ENCODE measurements around the gene LRMDA. TPM values are rescaled to one million over a fixed set of nuclear protein-coding genes. Genes with fewer than 3 reads are reported as not detected.

LRMDA gene
- total RNA-seq, 3 donors from 2014 or later: not detected

- no peaks in the 10 kb centered on the region for H3K36me3 Mint-ChIP-seq (ENCODE audit: insufficient read depth)
- H3K4me1 Mint-ChIP-seq (ENCODE audit: low read depth): no peaks in the 10 kb centered on the region
- H3K4me3 Mint-ChIP-seq: no peak overlapping the region
- no peaks in the 10 kb centered on the region for H3K9me3 Mint-ChIP-seq
- no peak for ATAC-seq
- no peak for DNase-seq
- no peaks in the 10 kb centered on the region for H3K27me3 Mint-ChIP-seq (ENCODE audit: low read depth)
These were observed 866.4 kb downstream of the LRMDA start for GRCh38 chr10:76297780-76298281.

- DNase-seq: no peak
- Mint-ChIP-seq H3K4me1 (ENCODE audit: low read depth) (no peaks in the 10 kb centered on the region), H3K36me3 (ENCODE audit: insufficient read depth) (no peaks in the 10 kb centered on the region), H3K4me3 (no peak overlapping the region), H3K27me3 (ENCODE audit: low read depth) (no peaks in the 10 kb centered on the region), H3K9me3 (no peaks in the 10 kb centered on the region)
- no peak for ATAC-seq
These were observed 866.9 kb downstream of the LRMDA start for GRCh38 chr10:76298329-76298728.

- Mint-ChIP-seq H3K27me3 (ENCODE audit: low read depth) (no peaks in the 10 kb centered on the region), H3K4me1 (ENCODE audit: low read depth) (no peaks in the 10 kb centered on the region), H3K4me3 (no peak overlapping the region), H3K36me3 (ENCODE audit: insufficient read depth) (no peaks in the 10 kb centered on the region), H3K9me3 (no peaks in the 10 kb centered on the region)
- ATAC-seq (no peak), DNase-seq (no peak)
These were observed 868.1 kb downstream of the LRMDA start for GRCh38 chr10:76299501-76299900.

GRCh38 chr10:76301211-76301610, 869.8 kb downstream of the LRMDA start:
- ATAC-seq (no peak), DNase-seq (no peak)
- H3K27me3 Mint-ChIP-seq (ENCODE audit: low read depth): no peaks in the 10 kb centered on the region
- H3K36me3 Mint-ChIP-seq (ENCODE audit: insufficient read depth): no peaks in the 10 kb centered on the region
- H3K9me3 Mint-ChIP-seq: no peaks in the 10 kb centered on the region
- no peaks in the 10 kb centered on the region for H3K4me1 Mint-ChIP-seq (ENCODE audit: low read depth)
- H3K4me3 Mint-ChIP-seq: no peak overlapping the region

GRCh38 chr10:76301950-76302349, 870.5 kb downstream of the LRMDA start:
- no peak overlapping the region for H3K4me3 Mint-ChIP-seq
- no peaks in the 10 kb centered on the region for H3K36me3 Mint-ChIP-seq (ENCODE audit: insufficient read depth)
- no peak for ATAC-seq
- H3K4me1 Mint-ChIP-seq (ENCODE audit: low read depth): no peaks in the 10 kb centered on the region
- no peak for DNase-seq
- H3K9me3 Mint-ChIP-seq: no peaks in the 10 kb centered on the region
- H3K27me3 Mint-ChIP-seq (ENCODE audit: low read depth): no peaks in the 10 kb centered on the region

GRCh38 chr10:76302481-76302880, 871.1 kb downstream of the LRMDA start:
- no peak for ATAC-seq
- Mint-ChIP-seq H3K27me3 (ENCODE audit: low read depth) (no peaks in the 10 kb centered on the region), H3K4me3 (no peak overlapping the region)

GRCh38 chr10:76302961-76303630, 871.7 kb downstream of the LRMDA start:
- H3K4me3 Mint-ChIP-seq: no peak overlapping the region
- no peaks in the 10 kb centered on the region for H3K27me3 Mint-ChIP-seq (ENCODE audit: low read depth)
- H3K4me1 Mint-ChIP-seq (ENCODE audit: low read depth): no peaks in the 10 kb centered on the region
- DNase-seq: no peak
- H3K9me3 Mint-ChIP-seq: no peaks in the 10 kb centered on the region
- ATAC-seq: no peak
- H3K36me3 Mint-ChIP-seq (ENCODE audit: insufficient read depth): no peaks in the 10 kb centered on the region

More at GRCh38 chr10:76302481-76302880, 871.1 kb downstream of the LRMDA start:
- no peak for DNase-seq
- no peaks in the 10 kb centered on the region for H3K4me1 Mint-ChIP-seq (ENCODE audit: low read depth)
- H3K36me3 Mint-ChIP-seq (ENCODE audit: insufficient read depth): no peaks in the 10 kb centered on the region
- H3K9me3 Mint-ChIP-seq: no peaks in the 10 kb centered on the region

GRCh38 chr10:76303682-76304316, 872.4 kb downstream of the LRMDA start:
- peak; percentile 15 for DNase-seq
- no peaks in the 10 kb centered on the region for H3K36me3 Mint-ChIP-seq (ENCODE audit: insufficient read depth)
- H3K27me3 Mint-ChIP-seq (ENCODE audit: low read depth): no peaks in the 10 kb centered on the region
- H3K4me1 Mint-ChIP-seq (ENCODE audit: low read depth): no peaks in the 10 kb centered on the region
- ATAC-seq: no peak
- H3K4me3 Mint-ChIP-seq: no peak overlapping the region
- no peaks in the 10 kb centered on the region for H3K9me3 Mint-ChIP-seq

- no peaks in the 10 kb centered on the region for H3K27me3 Mint-ChIP-seq (ENCODE audit: low read depth)
- DNase-seq (no peak), ATAC-seq (no peak)
- no peak overlapping the region for H3K4me3 Mint-ChIP-seq
- no peaks in the 10 kb centered on the region for H3K36me3 Mint-ChIP-seq (ENCODE audit: insufficient read depth)
- no peaks in the 10 kb centered on the region for H3K4me1 Mint-ChIP-seq (ENCODE audit: low read depth)
- no peaks in the 10 kb centered on the region for H3K9me3 Mint-ChIP-seq
These were observed 874.6 kb downstream of the LRMDA start for GRCh38 chr10:76305930-76306615.

- no peak overlapping the region for H3K4me3 Mint-ChIP-seq
- H3K9me3 Mint-ChIP-seq: no peaks in the 10 kb centered on the region
- DNase-seq (no peak), ATAC-seq (no peak)
- H3K36me3 Mint-ChIP-seq (ENCODE audit: insufficient read depth): no peaks in the 10 kb centered on the region
- no peaks in the 10 kb centered on the region for H3K4me1 Mint-ChIP-seq (ENCODE audit: low read depth)
- H3K27me3 Mint-ChIP-seq (ENCODE audit: low read depth): no peaks in the 10 kb centered on the region
These were observed 875.4 kb downstream of the LRMDA start for GRCh38 chr10:76306856-76307255.

GRCh38 chr10:76309070-76309469, 877.6 kb downstream of the LRMDA start:
- Mint-ChIP-seq H3K9me3 (no peaks in the 10 kb centered on the region), H3K4me1 (ENCODE audit: low read depth) (no peaks in the 10 kb centered on the region), H3K36me3 (ENCODE audit: insufficient read depth) (no peaks in the 10 kb centered on the region), H3K4me3 (no peak overlapping the region), H3K27me3 (ENCODE audit: low read depth) (no peaks in the 10 kb centered on the region)
- ATAC-seq: no peak
- DNase-seq: no peak

GRCh38 chr10:76309741-76310587, 878.5 kb downstream of the LRMDA start:
- no peaks in the 10 kb centered on the region for H3K4me1 Mint-ChIP-seq (ENCODE audit: low read depth)
- no peaks in the 10 kb centered on the region for H3K36me3 Mint-ChIP-seq (ENCODE audit: insufficient read depth)
- DNase-seq (no peak), ATAC-seq (no peak)
- no peaks in the 10 kb centered on the region for H3K27me3 Mint-ChIP-seq (ENCODE audit: low read depth)
- H3K4me3 Mint-ChIP-seq: no peak overlapping the region
- no peaks in the 10 kb centered on the region for H3K9me3 Mint-ChIP-seq

GRCh38 chr10:76310588-76311080, 879.2 kb downstream of the LRMDA start:
- ATAC-seq (no peak), DNase-seq (no peak)
- H3K4me1 Mint-ChIP-seq (ENCODE audit: low read depth): no peaks in the 10 kb centered on the region
- no peaks in the 10 kb centered on the region for H3K36me3 Mint-ChIP-seq (ENCODE audit: insufficient read depth)
- no peaks in the 10 kb centered on the region for H3K9me3 Mint-ChIP-seq
- no peaks in the 10 kb centered on the region for H3K27me3 Mint-ChIP-seq (ENCODE audit: low read depth)
- no peak overlapping the region for H3K4me3 Mint-ChIP-seq

All from activated T-cell treated with anti-CD3 and anti-CD28 coated beads, Interleukin-2, amount 50 U/mL, for 4 hours (primary cell).